Activated CD4-positive, alpha-beta T cell treated with anti-CD3 and anti-CD28 coated beads, Interleukin-2, amount 50 U/mL, for 24 hours (primary cell): ENCODE data around the gene TMEM178B.

Source experiments
- DNase-seq, 2 donors: peaks; one replicate each; pipeline ENCODE4 v3.0.0-alpha.2; 2020; ENCODE audit warnings: low read depth in 1 of 2, low spot score in 1 of 2

Gene TMEM178B

DNA sequence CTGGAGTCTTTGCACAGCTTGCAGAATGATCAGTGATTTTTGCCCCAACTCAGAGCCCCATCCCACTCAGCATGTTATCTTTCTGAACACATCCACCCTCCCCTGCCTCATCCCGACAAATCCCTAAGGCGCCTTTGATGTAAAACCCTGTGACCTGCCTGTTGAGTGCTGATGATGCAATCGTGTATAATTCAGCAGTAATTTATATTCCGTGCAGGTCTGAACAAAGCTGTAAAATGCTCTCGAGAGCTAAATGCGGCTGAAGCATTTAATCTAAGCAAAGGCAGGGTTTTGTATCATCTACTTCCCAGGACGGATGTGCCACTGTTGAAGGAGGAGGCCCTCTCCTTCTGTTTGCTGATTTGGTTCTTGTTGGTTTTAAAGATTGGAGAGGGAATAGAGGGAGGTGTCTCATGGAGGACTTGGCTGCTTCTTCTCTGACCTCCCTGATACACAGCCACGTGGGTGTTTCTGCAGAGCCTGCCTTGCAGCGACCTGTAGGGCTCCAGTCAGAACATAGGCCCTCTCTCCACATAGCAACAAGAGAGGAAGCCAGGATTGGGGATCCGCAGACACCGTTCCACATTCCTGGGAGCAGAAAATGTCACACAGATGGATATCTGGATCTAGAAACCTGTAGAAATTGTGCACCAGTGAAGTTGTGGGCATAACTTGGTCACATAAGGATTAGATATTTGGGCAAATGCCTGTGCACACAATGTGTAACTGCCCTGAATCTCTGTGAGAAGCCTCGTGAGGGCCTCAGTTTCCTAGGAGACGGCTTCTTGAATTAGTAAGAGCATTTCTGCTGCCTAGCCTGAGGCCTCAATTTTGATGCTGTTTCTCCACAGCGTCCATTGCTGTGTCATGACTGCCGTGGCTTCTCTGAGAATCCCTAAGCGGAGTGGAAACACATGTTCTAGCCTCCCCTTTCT lies 387.2 kb downstream of the TMEM178B start:
- DNase-seq: no peak

DNA sequence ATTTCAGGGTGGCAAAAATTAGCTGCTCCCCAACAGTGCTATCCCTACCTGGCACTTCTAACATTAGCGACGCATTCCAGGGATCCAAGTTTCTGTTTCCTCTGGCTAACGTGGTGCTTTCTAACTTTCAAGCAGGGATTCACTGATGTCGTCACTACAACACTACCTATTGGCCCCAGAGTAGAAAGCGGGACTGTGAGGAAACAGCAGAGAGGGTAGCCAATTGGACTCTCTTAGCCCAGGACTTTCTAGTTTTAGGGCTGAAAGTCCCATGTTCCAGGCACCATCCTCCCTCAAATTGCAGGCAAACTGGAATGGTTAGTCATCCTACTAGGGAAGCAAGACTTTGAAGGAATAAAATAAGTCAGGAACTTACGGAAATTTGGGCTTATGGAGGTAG lies 388.1 kb downstream of the TMEM178B start:
- DNase-seq: no peak

DNA sequence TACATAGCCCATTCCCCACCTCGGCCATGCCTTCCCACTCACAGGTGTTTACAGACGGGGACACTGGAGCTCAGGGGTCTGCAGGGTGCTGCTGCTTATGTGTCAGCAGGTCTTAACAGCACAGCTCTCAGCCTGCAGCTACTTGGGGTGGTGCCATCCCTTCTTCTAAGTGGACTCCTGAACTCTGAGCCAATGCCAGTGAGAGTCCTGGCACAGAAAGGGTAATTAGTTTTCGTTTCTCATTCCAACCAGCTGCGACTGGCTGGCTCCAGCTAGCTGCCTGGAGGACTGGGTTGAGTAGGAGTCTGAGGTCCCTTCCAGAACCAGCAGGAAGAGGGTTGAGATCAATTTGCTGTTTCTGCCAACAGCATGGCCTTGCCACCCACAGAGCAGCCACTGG lies 389.1 kb downstream of the TMEM178B start:
- no peak for DNase-seq

DNA sequence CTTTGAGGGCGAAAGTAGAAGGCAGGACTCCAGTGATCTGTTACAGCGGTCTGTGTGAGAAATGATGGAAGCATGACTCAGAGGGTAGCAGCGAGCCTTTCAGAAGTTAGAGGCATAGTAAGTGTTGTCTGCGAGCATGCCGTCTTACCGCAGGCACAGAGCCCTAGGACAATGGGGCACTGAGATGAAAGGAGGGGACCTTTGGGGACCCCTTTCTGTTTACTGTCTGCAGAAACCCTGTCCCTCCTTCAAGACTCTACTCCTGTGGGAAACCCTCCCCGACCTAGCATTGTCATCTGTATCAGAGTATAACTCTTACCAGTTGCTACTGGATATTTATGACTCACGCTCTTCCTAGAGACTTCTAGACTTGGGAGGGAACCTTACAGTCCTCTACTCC lies 390.1 kb downstream of the TMEM178B start:
- no peak for DNase-seq

DNA sequence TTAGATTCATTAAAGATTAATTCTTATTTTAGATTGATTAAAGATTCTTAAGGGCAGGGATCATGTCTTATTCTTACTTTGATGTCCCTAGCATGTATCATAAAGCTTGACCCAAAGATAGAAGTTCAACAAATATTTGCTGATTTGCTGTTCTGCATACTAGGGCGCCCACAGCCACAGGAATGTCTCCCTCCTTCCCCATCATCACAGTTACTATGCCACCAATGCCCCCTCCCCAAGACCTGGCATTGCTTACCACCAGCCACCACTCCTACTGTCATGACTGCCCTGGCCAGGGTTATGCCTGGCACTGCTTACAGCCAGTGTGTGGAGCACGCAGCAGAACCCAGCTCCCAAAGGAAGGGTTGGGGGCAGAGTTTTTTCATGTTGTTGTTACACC lies 390.7 kb downstream of the TMEM178B start:
- no peak for DNase-seq

DNA sequence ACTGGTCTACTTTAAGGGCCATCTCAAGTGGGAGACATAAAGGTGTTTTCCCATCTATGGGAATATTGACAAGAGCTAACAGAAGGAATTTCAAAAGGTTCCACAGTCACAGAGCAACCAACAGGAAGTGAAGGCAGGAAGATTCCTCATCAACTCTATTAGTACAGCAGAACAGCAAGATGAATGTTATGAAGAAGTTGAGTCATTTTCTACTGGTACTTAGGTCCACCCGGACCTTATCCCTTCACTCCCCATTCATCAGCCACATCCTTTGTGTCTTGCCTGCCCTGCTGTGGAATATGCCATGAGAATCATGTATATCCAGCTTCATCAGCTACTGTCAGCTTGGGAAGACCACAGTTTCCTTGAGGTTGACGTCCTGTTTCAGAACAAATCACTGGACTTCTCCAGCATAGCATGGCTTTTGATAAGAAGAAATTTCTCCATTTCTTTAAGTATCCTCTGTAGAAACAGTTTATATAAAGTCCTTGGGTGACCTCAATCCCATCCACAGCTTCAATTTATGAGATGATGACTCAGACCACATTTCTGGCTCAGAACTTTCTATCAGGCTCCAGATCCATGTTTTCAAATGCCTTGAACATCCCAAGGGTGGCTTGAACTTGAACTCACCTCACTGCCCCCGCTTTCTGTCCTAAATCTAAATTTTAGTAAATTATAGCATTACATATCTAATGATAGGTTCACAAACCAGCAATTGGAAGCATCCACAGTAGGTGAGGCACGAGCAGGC lies 392.5 kb downstream of the TMEM178B start:
- no peak for DNase-seq

DNA sequence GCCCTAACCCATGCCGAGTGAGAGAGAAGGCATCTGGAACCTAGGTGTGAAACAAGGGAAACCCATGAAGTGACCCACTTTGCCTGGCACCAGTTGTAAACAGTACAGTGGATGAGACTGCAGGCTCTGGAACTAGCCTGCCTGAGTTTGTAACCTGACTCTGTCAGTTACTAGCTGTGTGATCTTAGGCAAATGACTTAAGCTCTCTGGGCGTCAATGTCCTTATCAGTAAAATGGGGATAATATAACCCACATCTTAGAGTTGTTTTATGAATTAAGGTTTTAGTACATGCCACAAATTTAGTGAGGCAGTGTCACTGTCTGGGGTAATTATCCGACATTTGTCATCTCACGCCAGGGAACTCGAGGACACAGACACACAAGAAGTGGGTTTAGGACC lies 394.5 kb downstream of the TMEM178B start:
- no peak for DNase-seq

DNA sequence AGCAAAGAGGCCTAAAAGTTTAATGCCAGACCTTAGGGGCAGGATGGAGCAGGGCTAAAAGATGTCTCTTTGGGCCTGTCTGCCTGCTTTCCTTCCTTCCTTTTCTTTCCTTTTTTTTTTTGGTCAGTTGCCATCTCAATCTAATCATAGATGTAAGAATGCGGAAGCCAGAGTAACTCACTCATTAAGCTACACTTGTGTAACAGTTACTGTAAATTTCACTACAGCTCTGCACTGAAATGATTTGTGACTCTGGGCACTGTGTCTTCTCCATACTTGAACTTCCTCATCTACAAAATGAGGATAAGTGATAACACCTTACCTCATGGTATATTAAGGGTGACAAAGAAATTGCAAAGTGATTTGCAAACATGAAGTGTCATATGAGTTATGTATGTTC lies 401.8 kb downstream of the TMEM178B start:
- no peak for DNase-seq

DNA sequence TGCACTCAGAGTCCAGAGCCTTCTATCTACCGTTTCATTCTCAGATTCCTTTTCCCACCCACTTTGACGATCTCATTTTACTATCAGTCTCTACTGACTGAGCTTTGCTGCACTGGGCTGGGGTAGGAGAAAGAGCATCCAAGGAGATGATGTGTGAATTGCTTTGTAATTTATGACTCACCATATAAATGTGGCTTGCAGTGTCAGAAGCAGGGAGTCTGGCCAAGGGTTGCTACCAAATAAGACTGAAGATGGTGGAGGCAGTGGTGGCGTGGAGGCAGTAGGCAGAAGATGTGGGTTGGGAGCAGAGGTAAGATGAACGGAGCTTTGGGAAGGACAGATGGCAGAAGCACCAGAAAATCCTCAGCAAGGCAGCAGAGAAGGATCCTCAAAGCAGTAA lies 404.0 kb downstream of the TMEM178B start:
- no peak for DNase-seq

DNA sequence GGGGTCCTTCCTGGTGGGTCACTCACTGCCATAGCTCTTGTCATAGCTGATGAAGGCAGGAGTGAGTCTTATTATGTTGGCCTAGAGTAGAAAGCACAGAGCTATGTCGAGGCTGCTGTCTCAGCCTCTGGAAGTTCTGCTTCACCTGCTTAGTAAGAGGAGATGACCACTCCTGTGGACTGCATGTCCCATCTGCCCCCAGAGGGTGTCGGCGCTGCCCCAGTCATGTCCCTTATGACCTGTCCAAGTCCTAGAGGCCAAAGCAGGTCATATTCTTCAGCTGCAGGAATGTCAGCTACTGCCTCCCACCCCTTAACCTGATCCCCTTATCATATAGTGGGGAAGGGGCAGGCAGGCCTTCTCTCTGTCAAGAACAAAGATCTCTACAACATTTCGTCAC lies 405.0 kb downstream of the TMEM178B start:
- no peak for DNase-seq

DNA sequence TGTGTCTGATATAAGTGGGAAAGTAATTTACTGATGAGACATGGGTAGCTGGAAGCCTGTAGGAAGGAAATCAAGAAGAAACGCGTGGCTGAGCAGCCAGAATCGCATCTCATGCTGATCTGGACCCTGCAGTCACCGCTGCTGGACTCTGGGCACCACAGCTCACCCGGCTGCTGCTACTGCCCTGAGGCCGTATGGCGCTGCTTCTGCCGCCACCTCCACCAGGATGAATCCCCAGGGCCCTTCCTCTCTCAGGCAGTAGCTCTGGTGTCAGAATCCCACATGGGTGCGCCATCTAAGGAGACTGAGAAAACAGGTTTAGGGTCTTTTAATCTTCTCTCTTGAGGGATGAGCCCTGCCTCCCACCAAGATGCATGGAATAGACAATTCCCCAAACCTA lies 407.1 kb downstream of the TMEM178B start:
- no peak for DNase-seq

DNA sequence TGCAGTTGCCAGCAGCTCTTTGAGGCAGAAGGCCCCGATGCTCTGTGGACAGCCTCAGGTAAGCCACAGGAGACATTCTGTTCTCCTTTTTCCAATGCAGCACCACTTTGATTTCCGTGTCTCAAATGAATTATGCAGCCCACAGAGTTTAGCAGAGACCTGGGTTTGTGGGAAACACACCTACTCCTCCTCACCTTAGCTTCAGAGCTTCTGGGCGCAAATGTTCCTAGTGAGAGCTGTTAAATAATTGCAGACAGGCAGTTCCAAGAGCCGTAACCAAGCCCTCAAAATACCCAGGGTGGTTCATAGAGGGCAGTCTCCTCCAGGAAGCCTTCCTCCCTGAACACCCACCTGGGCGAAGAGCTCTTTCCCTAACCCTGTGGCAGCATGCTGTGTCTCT lies 408.1 kb downstream of the TMEM178B start:
- no peak for DNase-seq

DNA sequence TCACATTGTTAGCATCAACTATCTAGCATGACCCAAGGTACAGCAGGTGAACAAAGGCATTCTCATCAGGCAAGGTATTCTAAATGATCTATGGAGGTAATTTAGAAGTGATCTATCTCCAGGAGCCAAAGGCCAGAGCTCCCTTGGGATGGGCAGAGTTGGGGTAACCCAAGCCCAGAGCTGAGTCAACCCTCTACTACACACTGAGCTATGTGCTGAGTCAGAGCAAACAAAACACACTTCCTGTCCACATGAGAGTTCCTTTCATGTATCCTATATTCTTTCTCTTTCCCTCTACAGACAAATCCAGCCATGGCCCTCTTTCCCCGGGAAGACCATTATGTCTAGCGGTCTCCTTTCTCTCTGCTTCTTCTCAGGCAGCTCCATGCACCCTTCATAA lies 409.2 kb downstream of the TMEM178B start:
- no peak for DNase-seq

DNA sequence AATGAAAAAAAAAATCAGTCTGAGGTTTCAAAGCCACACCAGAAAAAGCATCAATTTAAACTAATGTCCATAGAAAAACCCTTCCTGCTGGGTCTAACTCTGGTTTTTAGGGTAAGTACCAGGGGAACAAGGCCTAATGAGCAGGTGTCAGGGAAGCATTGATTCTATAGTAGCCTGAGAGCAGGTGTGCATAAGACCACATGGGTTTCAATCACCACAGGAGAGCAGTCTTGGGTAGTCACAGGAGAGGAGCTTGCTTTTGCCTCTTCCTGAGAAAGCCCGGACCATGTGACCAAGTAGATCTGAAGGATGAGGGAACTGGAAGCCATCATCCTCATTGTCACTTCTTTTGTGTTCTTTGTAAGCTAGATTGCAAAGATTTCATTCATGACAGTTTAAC lies 411.0 kb downstream of the TMEM178B start:
- no peak for DNase-seq

DNA sequence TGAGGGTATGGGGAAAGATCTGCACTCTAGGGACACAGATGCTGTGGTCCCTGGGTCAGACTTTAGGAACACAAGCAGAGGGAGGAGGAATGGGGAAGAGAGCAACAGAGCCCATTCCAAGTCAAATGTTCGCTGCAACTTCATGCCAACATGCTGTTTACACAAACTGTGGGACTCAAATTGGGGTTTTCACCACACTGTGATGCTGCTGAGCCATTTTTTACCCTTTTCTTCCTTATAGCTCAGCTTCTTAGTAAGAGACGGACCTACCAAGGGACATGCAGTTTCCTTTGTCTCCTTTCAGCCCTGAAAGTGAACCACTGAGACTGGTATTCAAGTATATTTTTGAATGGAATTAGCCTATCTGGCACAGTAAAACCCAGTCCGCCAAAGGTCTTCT lies 413.1 kb downstream of the TMEM178B start:
- DNase-seq: no peak

DNA sequence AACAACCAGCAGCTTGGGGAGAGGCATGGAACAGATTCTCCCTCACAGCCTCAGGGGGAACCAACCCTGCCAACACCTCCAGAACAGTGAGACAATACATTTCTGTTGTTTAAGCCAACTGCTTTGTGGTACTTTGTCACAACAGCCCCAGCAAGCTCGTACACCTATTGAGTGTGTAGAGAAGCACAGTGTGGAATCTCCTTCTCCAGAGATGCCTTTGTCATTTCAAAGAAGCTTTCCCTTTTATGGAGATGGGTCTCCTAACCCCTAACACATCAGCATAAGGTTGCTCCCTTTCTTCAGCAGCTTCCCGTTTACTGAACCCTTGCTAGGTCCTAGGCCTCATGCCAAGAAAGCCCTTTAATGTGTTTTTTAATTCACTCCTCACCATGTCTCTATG lies 416.6 kb downstream of the TMEM178B start:
- no peak for DNase-seq

DNA sequence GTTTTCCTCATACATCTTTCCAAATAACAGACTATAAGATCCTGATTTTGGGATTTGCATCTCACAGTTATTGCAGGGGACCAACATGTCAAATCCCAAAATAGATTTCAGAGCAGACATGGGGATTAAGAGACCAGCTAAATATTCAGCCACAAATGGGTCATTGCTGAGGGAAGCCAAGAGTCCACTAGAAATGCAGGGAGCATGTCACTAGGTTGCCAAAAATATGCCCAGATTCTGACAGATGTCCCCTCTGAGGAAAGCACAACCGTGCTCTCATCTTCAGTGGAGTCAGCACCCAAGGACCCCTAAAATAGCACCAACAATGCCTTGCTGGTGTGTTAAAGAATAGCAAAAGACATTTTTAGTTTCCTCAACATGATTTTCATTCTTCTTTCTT lies 421.2 kb downstream of the TMEM178B start:
- no peak for DNase-seq

DNA sequence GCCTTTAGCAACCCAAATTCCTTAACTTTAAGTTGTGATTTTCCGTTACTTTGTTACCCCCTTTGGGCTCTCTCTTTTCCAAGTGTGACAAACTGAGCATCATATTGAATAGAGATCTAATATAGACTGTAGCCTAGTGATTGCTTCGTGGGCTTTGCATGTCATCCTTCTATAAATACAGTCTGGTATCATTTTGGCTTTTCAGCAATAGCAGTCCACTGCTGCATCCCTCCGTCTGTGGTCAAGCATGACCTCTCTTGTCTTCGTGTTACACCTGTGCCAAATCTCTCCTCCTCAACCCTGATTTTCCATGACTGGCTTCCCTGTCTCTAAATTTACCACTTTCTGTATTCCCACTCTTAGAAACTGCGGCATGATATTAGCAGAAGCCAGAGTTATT lies 423.5 kb downstream of the TMEM178B start:
- DNase-seq: no peak

DNA sequence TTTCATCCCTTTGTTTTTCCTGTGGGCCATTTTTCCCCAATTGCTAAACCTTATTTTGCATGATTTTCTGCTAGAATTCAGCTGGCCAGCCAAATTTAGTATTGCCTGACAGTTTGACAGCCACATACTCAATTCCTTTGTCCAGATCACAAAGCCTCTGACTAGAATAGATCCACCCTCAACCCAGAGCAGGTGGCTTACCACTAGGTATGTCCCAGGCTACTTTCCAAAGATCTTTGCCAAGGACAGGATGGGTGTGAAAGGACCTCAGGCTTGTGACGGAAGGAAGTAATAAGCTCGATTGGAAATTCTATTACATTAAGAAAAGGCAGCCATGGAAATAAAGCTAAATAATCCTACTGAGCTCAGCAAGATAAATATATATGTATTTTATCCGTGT lies 426.7 kb downstream of the TMEM178B start:
- no peak for DNase-seq

DNA sequence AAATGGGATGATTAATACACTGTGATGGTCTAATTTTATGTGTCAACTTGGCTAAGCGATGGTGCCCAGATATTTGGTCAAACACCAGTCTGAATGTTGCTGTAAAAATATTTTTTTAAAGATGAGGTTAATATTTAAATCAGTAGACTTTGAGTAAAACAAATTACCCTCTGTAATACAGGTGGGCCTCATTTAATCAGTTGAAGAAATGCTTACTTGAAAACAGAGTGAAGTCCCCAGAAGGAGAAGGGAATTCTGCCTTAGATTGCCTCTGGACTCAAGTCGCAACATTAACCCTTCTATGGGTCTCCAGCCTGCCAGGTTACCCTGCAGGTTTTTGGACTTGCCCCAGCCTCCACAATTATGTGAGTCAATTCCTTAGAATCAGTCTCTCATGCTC lies 427.6 kb downstream of the TMEM178B start:
- DNase-seq: no peak

DNA sequence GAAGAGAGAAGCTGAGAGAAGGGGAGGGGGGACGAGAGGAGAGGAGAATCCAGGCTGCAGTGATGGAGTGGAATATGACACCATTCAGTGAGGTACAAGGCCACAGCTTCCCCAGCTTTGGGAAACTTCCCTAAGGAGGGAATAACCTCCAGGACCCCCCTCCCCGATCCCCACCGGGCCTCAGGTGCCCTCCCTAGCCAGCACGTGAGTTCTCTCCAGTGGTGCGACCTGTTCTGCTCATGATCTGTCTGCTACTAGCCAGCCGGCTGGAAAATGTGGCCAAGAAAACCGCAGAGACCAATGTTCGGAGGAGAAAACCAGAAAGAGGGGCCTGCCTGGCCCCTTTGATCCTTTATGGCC lies 437.4 kb downstream of the TMEM178B start:
- DNase-seq: no peak

DNA sequence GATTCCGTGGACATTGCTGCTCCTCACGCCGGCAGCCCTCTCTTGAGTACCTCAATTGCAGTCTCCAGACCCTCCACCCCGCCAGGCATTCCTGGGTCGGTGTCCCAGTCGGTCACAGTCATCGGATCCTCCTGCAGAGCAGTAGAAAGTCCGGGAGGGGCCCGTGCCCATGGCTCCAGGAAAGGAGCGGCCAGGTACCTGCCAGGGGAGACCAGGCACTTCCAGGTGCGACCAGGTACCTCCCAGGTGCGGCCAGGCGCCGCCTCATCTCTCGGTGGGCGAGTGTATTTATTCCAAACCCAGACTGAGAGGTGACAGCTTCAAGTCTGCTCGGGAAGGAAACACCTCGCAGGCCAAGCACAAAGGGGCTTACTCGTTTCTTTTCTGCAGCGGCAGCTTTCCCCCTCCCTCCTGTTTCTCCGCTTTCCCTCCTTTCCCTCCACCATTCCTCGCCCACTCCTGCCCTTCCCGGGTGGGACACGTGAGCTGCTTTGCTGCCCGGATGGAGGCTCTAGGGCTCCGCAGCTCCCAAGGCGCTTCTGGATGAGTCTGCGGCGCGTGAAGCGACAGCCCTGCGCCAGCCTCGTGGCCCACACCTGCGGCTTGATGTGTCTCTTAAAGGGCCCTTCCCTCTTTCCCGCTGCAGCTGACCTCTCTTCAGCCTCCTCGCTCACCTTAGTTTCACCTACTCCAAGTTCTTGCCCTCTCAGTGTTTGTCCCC lies 438.0 kb downstream of the TMEM178B start:
- no peak for DNase-seq
